BJ (cell line): ENCODE data around the gene CISD2. TPM values are rescaled to one million over a fixed set of nuclear protein-coding genes. Genes with fewer than 3 reads are reported as not detected.

Experiments
- CTCF ChIA-PET: fragments of 350-600 bp; formaldehyde crosslinking; extraction: SDS; loops from one replicate; lab custom pipeline; 2021; ENCODE audit warnings: antibody characterized with exemption, inconsistent platforms; lab: Yijun Ruan, JAX
- POLR2A ChIA-PET: fragments of 300-600 bp; sonication (Branson Sonifier 250); formaldehyde crosslinking; extraction: SDS; loops from one replicate; lab custom pipeline; 2021; ENCODE audit warnings: antibody characterized with exemption; lab: Charles Lee
- DNase-seq: peaks from one replicate; pipeline ENCODE4 v3.0.0-alpha.2; 2011; ENCODE audit warnings: low read depth
- H3K27me3 ChIP-seq: 2 replicates; pipeline ENCODE4 v1.6.0; 2011; ENCODE audit warnings: low read length; ENCODE audit not compliant: control insufficient read depth, insufficient read depth
- H3K36me3 ChIP-seq: 2 replicates; pipeline ENCODE4 v1.5.1; 2011; ENCODE audit warnings: low read length; ENCODE audit not compliant: control insufficient read depth, insufficient read depth
- H3K4me3 ChIP-seq: 2 replicates; pipeline ENCODE4 v1.5.1; 2011; ENCODE audit warnings: low read depth, mild to moderate bottlenecking, control low read depth, low read length
- polyA plus RNA-seq: library from polyadenylated mRNA; depleted of rRNA; stranded (reverse); fragments of >200 nt; gene quantifications from 2 replicates; pipeline ENCODE4 v1.2.3, GENCODE V29; 2011
- TF ChIP-seq, protein P1 (sequence below): IDR thresholded peaks from 2 replicates; pipeline ENCODE4 v1.5.1; 2011; ENCODE audit warnings: low read depth, mild to moderate bottlenecking, control low read depth, inconsistent platforms, low read length, moderate library complexity; ENCODE audit not compliant: insufficient read depth

CISD2 gene
- polyA plus RNA-seq, 1 experiment = 23.0 TPM

DNA sequence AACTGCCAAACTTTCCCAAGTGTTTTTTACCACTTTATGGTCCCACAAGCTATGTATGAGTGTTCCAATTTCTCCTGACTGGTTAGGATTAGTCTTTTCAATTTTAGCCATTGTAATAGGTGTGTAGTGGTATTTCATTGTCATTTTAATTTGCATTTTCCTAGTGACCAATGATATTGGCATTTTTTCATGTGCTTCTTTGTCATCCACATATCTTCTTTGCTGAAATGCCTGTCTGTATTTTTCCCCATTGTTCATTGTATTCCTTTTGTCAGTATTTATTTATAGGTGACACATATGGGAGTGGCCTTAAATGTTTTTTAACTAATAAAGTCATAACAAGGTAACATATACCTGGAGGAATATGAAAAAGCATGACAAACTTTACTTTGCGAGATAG lies 32.2 kb upstream of the CISD2 start:
- no peak for DNase-seq
- TF ChIP-seq, protein P1, sequence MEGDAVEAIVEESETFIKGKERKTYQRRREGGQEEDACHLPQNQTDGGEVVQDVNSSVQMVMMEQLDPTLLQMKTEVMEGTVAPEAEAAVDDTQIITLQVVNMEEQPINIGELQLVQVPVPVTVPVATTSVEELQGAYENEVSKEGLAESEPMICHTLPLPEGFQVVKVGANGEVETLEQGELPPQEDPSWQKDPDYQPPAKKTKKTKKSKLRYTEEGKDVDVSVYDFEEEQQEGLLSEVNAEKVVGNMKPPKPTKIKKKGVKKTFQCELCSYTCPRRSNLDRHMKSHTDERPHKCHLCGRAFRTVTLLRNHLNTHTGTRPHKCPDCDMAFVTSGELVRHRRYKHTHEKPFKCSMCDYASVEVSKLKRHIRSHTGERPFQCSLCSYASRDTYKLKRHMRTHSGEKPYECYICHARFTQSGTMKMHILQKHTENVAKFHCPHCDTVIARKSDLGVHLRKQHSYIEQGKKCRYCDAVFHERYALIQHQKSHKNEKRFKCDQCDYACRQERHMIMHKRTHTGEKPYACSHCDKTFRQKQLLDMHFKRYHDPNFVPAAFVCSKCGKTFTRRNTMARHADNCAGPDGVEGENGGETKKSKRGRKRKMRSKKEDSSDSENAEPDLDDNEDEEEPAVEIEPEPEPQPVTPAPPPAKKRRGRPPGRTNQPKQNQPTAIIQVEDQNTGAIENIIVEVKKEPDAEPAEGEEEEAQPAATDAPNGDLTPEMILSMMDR = no peak
- no peaks in the 10 kb centered on the region for H3K36me3 ChIP-seq
- H3K27me3 ChIP-seq = no peaks in the 10 kb centered on the region
- no peak overlapping the region for H3K4me3 ChIP-seq
- CTCF ChIA-PET = interaction anchor here (2.5 kb wide), 1 partner anchor 8 kb away, joined by 9 read pairs; the partner anchor contains the start of gene UBE2D3
- POLR2A ChIA-PET = interaction anchor here (0.6 to 0.7 kb wide), 2 partner anchors 9 to 123 kb away, joined by 3 to 4 read pairs; no protein-coding TSS in a partner anchor

DNA sequence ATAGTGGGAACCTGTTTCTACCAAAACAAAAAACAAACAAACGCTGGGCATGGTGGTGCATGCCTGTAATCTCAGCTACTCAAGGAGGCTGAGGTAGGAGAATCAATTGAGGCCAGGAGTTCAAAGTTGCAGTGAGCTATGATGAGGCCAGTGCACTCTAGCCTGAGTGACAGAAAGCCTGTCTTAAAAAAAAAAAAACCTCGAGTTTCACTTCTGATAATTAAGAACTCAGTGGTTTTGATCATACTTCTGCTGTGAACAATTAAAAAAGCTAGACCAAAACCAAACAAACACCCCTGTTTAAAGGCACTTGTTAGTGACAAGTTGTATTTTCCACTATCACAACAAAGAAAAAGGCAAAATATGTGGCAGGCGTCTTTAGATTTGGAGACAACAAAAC lies 26.4 kb upstream of the CISD2 start:
- ChIA-PET POLR2A (no interaction called here), CTCF (no interaction called here)
- H3K27me3 ChIP-seq = no peaks in the 10 kb centered on the region
- no peak for DNase-seq
- H3K36me3 ChIP-seq = no peaks in the 10 kb centered on the region
- H3K4me3 ChIP-seq = no peak overlapping the region
- TF ChIP-seq, protein P1 = no peak

DNA sequence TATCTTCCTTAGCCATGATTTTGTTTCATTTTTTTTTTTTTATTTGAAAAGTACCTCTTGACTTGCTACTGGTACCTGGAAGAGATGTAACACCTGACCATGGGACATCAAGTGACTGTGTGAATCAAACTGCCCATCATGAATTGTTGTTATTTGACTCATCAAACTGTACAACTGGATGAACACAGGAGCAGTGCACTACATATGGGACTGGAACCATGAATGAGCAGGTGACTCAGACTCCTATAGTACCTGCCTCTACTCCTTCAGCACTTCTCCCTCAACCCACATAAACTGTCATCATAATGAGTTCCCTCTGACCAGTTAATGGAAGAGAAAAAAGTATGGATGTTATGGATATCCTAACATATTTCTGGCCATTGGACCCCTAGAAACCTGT lies 25.5 kb upstream of the CISD2 start:
- TF ChIP-seq, protein P1 = no peak
- DNase-seq = no peak
- H3K36me3 ChIP-seq = no peaks in the 10 kb centered on the region
- no peaks in the 10 kb centered on the region for H3K27me3 ChIP-seq
- CTCF ChIA-PET = no interaction called here
- no peak overlapping the region for H3K4me3 ChIP-seq
- POLR2A ChIA-PET = no interaction called here

DNA sequence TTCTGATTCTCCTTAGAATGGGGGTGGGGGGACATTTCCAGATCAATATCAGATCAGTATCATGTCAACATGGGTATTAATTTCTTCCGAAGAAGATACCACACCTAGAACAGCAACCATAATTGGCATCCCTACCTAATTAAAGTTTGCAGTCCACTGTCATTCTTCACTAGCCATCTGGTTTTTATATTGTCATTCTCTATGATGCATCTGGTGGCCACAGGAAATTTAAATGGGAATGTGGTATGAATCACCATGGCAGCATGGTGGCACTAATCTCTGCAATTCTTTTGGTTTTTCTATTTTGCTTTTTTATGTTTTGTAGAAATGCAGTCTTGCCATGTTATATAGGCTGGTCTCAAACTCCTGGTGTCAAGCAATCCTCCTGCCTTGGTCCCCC lies 24.9 kb upstream of the CISD2 start:
- H3K4me3 ChIP-seq = no peak overlapping the region
- POLR2A ChIA-PET = no interaction called here
- H3K27me3 ChIP-seq = no peaks in the 10 kb centered on the region
- no peaks in the 10 kb centered on the region for H3K36me3 ChIP-seq
- CTCF ChIA-PET = no interaction called here
- no peak for DNase-seq
- TF ChIP-seq, protein P1 = no peak

DNA sequence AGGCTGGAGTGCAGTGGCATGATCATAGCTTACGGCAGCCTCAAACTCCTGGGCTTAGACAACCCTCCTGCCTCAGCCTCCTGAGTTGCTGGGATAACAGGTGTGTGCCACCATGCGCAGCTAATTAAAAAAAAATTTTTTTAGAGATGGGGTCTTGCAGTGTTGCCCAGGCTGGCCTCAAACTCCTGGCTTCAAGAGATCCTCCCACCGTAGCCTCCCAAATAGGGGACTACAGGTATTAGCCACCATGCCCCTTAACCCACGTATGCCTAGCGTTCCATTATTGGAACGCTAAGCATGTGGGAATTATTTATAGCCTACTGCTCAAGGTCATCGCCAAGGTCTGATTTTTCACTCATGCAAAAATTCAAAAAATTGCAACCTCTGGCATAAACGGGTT lies 21.1 kb upstream of the CISD2 start:
- TF ChIP-seq, protein P1 = no peak
- no peaks in the 10 kb centered on the region for H3K36me3 ChIP-seq
- CTCF ChIA-PET = no interaction called here
- no peak for DNase-seq
- no peaks in the 10 kb centered on the region for H3K27me3 ChIP-seq
- POLR2A ChIA-PET = no interaction called here
- no peak overlapping the region for H3K4me3 ChIP-seq
